HG03565 (cell line): ENCODE data around the gene UVRAG.
"Not testable (repeated sequence)": the region's sequence is repeated elsewhere in the genome, so short reads cannot be mapped to it uniquely, and the experiment has no call there.

Experiments
- ATAC-seq: cut with Tn5 transposase; IDR thresholded peaks from one replicate; pipeline ENCODE4 v1.9.1; 2021; ENCODE audit warnings: mild to moderate bottlenecking, moderate library complexity; ENCODE audit not compliant: unreplicated experiment

UVRAG gene

DNA sequence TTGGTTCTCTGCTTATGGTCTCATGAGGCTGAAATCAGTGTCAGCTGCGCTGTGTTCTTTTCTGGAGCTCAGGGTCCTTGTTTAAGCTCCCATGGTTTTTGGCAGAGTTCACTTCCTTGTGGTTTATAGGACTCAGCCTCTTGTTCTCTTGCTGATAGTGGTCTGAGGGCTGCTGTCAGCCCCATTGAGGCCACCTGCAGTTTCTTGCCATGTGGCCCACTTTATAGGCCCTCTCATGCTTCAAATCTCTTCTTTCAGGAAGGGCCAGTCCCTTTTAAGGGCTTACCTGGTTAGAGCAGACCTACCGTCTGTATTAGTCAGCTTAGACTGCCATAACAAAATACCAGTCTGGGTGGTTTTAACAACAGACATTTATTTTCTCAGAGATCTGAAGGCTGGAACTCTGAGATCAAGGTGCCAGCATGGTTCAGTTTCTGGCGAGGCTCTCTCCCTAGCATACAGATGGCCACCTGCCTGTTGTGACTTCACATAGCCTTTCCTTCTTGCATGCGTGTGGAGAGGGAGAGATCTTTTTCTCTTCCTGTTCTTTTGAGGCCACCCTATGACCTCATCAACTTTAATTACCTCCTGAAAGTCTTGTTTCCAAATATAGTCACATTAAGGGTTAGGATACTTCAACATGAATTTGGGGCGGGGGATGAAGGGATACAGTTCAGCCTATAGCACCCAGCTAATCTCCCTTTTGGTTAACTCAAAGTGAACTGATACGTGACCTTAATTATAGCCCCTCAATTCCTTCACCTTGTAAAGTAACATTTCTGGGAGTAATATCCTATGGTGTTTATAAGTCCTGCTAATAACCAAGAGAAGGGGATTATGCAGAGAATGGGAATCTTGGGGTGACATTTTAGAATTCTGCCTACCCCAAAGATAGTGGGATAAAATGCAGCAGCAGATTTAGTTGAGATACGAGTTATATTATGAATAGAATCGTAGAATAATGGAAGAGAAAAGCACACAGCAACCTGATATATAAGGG is 131.8 kb downstream of the UVRAG start:
- no peak for ATAC-seq

DNA sequence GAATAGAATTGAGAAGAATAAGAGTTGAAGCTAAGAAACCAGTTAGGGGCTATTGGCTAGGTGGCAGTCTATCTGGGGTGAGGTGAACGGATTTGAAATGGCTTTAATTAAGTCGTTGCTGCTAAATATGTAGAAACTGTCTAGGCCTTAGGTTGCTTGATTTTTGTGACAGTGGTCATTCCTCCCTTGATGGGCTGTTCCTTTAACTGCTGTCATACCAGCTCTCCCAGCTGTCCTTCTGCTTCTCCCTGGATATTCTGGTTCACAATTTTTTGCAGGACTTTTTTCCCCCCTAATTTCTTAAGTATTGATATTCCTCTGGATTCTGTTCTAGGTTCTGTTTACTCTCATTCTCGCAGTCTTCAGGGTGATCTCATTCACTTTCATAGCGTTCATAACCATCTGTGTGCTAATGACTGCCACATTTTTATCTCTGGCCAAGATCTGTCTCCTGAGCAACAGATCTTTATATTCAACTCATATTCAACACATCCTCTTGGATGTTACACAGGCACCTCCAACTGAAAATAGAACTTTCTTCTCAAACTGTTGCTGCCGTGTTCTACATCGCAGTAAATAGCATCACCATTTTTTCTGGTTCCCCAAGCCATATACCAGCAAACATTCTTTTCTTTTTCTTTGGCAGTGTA is 134.1 kb downstream of the UVRAG start:
- no peak for ATAC-seq

DNA sequence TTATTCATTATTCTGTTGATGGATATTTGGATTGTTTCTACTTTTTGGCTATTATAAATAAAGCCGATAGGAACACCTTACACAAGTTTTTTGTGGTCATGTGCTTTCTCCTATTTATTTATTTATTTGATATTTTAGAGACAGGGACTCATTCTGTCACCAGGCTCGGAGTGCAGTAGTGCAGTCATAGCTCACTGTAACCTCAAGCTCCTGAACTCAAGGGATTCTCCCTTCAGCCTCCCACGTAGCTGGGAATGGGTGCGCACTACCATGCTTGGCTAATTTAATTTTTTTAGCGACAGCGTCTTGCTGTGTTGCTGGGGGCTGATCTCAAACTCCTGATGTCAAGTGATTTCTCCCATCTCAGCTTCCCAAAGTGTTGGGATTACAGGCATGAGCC is 135.1 kb downstream of the UVRAG start:
- no peak for ATAC-seq

DNA sequence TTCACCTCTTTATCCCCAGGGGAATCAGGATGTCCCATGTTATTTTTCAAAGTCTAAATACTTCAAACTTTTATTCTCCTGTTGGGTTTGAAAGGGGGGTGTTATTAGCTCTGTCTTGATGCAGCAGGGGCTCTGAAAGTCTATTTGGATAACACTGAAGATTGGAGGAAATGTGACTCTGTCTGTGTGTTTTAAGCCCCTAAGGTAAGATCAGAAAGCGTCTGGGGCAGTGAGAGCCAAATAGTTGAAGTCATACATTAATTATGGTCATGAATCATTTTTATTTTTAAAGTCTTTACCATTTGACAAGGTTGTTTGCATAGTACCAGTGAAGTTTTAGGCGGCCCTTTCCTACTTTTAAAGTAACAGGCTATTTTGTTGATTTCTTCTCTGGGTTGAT is 139.0 kb downstream of the UVRAG start:
- no peak for ATAC-seq

DNA sequence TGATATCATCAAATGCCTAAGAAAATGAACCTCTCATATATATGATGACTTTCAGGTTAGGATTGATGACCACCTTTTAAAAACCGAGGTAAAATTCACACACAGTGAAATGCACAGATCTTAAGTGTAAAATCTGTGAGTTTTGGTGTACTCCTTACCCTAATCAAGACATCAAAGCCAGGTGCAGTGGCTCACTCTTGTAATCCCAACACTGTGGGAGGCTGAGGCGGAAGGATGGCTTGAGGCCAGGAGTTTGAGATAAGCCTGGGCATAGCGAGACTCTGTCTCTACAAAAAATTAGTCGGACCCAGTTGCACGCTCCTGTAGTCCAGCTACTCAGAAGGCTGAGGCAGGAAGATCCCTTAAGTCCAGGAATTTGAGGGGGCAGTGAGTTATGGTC is 140.4 kb downstream of the UVRAG start:
- ATAC-seq = no peak

DNA sequence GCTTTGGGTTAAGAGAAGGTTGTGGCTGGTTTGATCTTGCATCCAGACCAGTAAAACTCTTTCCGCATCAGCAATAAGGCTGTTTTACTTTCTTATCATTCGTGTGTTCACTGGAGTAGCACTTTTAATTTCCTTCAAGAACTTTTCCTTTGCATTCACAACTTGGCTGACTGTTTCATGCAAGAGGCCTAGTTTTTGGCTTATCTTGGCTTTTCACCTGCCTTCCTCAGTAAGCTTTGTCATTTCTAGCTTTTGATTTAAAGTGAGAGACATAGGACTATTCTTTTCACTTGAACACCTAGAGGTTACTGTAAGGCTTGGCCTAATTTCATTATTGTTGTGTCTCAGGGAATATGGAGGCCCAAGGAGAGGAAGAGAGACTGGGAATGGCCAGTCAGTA is 144.5 kb downstream of the UVRAG start:
- no peak for ATAC-seq

DNA sequence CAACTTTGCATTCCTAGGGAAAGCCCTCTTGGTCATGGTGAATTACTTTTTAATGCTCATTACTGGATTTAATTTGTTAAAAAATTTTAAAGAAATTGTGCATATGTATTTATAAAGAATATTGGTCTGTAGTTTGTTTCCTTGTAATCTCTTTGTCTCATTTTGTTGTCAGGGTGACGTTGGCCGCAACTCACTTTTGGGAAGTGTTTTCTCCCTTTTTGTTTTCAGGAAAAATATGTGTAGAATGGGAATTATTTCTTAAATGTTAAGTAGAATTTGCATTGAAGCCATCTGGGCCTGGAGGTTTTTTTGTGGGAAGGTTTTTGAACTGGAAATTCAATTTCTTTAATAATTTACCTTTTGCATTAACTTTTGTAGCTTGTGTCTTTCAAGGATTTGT is 149.1 kb downstream of the UVRAG start:
- no peak for ATAC-seq

DNA sequence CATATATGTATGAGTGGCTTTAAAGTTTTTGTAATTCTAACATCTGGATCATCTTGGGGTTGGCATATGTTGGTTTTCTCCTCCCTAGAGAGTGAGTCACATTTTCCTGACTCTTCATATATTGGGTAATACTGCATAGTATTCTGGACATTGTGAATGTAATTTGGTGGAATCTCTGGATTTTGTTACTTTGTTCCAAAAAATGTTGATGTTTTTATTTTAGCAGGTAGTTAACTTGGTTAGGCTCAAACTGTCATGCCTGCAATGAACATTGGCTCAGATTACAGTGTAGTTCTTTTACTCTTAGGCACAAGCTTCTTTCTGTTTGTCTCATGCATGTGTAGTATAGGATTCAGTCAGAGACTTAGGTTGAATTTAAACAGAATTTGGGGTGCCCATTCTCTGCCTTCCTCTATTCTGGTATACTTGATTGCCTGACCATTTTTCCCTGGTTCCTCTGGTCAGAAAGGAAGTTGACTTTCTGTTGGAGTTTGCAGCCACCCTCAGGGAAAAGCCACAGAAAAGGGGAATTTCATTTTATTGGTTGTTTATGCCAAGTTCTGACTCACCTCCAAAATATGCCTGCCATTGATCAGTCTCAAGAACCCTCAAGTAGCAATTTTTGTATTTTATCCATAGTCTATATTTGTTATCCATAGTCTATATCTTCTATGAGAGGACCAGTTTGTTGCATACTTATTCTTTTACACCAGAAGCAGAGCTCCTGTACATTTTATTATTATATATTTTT is 151.7 kb downstream of the UVRAG start:
- no peak for ATAC-seq

DNA sequence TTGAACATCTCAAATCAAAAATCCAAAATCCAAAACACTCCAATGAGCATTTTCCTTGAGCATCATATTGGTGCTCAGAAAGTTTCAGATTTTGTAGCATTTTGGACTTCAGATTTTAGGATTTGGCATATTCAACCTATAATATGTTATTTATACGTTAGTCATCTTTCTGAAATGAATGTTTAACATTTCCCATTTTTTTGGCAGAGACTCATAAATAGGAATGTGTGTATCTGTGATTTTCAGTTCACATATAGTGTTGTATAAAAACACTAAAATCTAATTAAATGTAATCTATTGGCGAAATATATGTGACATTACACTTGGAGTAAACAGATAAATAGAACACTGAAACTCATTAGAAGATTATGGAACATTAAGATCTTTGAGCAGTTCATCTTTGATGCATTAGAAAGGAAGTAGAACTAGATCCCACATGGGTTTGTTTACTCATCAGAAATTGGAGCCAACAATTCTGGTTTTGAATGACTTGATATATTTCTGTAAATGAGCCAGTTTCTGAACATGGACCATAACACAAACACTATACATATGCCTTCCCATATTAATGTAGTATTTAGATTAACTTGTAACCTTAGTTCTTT is 153.1 kb downstream of the UVRAG start:
- ATAC-seq = no peak

DNA sequence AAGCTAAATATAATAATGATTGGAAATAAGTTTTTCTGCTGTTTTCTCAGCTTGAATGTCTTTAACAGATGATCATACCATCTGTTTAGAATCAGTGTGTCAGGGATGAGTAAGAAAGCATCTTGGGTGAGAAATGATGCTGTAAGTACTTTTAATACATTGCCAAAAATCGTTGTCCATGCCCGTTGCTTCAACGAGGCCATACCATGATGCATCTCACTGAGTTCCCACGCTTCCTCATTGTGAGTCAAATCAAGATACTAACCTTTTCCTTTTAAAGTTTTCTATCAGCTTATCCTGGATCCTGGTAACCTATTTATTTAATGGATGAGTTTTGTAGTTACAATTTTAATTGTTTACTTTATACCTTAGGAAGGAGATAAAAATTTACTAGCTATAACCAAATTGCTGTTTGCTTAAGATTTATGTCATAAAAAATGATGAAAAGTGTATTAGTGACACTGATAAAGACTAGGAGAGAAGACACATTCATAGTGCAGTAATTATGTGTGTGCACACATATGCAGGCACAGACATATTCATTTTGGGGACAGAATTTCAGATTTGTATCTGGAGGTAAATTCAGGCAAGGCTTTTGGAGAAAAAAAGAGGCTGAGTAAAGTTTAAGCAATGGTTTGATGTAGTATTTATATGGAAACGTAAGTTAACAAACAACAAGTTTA is 154.8 kb downstream of the UVRAG start:
- no peak for ATAC-seq

DNA sequence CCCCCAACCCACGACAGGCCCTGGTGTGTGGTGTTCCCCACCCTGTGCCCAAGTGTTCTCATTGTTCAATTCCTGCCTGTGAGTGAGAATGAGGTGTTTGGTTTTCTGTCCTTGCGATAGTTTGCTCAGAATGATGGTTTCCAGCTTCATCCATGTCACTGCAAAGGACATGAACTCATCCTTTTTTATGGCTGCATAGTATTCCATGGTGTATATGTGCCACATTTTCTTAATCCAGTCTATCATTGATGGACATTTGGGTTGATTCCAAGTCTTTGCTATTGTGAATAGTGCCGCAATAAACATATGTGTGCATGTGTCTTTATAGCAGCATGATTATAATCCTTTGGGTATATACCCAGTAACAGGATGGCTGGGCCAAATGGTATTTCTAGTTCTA is 158.7 kb downstream of the UVRAG start:
- ATAC-seq = not testable (repeated sequence)

DNA sequence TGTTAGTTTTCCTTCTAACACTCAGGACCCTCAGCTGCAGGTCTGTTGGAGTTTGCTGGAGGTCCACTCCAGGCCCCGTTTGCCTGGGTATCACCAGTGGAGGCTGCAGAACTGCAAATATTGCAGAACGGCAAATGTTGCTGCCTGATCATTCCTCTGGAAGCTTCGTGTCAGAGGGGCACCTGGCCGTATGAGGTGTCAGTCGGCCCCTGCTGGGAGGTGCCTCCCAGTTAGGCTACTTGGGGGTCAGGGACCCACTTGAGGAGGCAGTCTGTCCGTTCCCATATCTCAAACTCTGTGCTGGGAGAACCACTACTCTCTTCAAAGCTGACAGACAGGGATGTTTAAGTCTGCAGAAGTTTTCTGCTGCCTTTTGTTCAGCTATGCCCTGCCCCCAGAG is 164.1 kb downstream of the UVRAG start:
- ATAC-seq = not testable (repeated sequence)

DNA sequence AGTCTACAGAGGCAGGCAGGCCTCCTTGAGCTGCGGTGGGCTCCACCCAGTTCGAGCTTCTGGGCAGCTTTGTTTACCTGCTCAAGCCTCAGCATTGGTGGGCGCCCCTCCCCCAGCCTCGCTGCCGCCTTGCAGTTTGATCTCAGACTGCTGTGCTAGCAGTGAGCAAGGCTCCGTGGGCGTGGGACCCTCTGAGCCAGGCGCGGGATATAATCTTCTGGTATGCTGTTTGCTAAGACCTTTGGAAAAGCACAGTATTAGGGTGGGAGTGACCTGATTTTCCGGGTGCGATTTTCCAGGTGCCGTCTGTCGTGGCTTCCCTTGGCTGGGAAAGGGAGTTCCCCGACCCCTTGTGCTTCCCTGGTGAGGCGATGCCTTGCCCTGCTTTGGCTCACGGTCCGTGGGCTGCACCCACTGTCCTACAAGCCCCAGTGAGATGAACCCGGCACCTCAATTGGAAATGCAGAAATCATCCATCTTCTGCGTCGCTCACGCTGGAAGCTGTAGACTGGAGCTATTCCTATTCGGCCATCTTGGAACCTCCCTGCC is 164.5 kb downstream of the UVRAG start:
- ATAC-seq = not testable (repeated sequence)

DNA sequence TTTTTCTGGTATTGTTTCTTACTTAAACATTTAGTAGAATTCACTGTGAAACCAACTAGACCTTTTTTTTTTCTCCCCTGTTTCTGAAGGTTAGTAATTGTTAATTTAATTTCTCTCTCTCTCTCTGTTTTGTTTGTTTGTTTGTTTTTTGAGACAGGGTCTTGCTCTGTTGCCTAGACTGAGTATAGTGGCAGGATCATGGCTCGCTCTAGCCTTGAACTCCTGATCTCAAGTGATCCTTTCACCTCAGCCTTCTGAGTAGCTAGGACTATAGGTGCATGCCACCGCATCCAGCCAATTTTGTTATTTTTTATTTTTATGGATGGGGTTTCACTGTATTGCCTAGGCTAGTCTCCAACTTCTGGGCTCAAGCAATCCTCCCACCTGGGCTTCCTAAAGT is 165.0 kb downstream of the UVRAG start:
- no peak for ATAC-seq

DNA sequence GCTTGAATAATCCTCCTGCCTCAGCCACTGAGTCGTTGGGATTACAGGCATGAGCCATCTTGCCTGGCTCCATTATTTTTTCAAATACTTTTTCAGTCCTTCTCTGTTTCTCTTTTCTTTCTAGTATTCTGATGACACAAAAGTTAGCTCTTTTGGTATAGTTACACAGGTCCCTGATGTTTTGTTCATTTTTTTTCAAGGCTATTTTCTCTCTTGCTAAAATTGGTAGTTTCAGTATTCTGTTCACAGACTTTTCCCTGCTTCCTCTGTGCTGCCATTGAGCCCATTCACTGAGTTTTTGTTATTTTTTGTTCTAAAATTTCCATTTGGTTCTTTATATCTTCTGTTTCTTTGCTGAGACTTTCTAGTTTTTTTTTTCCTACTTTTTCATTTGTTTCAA is 166.5 kb downstream of the UVRAG start:
- no peak for ATAC-seq

DNA sequence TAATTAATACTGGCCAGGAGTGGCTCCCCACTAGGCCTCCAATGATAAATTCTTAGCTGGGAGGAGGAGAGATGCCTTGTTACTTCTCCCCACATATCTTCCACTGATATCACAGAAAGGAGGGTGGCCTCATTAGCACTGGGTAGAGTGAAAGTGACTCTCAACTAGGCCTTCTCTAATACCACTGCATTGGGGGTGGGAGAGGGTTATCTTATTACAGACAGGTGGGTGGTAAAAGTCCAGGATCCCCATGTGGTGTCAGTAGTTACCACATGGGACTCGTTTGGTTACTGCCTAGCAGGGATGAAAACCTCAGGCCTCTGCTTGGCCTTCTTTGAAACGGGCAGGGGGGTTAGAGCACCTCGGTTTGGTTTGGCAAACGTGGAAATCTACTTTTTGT is 167.3 kb downstream of the UVRAG start:
- no peak for ATAC-seq

DNA sequence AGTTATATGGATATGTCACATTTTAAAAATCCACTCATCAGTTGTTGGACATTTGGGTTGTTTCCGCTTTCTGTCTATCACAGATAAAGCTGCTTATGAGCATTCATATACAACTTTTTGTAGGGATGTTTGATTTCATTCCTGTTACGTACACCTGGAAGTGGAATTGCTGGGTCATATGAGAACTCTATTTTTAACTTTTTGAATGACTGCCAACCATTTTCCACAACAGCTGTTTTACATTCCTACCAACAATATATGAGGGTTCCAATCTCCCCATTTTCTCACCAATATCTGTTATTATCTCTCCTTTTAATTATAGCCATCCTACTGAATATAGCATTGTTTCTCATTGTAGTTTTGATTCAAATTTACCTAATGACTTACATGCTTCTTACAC is 172.0 kb downstream of the UVRAG start:
- ATAC-seq = no peak

DNA sequence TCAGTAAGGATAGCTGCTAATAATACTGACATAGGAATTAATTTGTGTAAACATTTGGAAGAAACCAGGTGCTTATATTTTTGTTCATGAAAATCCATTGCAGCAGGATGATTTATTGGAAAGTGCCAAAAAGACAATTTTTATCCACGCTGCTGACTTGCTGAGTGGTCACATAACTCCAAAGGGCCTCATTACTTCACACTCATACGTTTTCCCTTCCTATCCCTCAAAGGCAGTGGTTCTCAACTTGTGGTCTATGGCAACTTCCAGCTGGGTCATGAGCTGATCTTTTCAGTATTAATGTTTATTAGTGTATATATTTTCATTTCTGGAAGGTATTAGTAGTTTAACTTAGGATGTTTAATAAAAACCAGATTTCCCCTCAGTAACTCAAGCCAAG is 178.1 kb downstream of the UVRAG start:
- no peak for ATAC-seq

DNA sequence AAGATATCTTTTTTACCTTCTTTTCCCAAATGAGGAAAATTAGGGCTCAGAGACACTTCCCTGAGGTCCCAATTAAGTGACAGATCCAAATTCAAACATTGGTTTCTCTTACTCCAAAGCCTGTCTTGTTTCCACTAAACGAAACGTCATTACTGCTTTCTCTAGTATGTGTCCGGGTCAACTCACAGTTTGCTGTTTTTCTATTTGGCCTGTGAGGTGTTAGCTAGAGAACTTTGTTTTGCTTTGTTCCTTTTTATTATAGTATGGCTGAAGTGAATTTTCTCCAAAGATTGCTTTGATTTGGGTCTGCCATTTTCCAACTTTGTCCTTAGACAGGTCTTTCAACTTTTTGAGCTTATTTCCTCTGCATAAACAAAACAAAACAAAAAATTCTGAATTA is 179.6 kb downstream of the UVRAG start:
- no peak for ATAC-seq
